SK-N-SH (cell line): ENCODE results near the gene HSPA12A. TPM values are rescaled to one million over a fixed set of nuclear protein-coding genes. Genes with fewer than 3 reads are reported as not detected.

ENCODE experiments used
- CTCF ChIA-PET: fragments of 300-600, 350-600 bp; formaldehyde crosslinking; extraction: SDS; loops from one replicate; lab custom pipeline; 2021; lab: Yijun Ruan, JAX
- POLR2A ChIA-PET: fragments of 350-600 bp; sonication (Branson Sonifier 250); formaldehyde crosslinking; extraction: SDS; loops from one replicate; lab custom pipeline; 2020; ENCODE audit warnings: antibody characterized with exemption, inconsistent platforms; lab: Yijun Ruan, JAX
- DNase-seq: peaks from one replicate; pipeline ENCODE4 v3.0.0; 2012
- H2AFZ ChIP-seq: fragments of 200-600 bp; sonication (generic); 2 replicates; pipeline ENCODE4 v1.8.1; 2016; ENCODE audit warnings: antibody characterized with exemption, mild to moderate bottlenecking, low read depth
- H3F3A ChIP-seq: fragments of 200-600 bp; sonication (generic); replicated peaks from 2 replicates; pipeline ENCODE3; 2016; ENCODE audit warnings: antibody characterized with exemption, mild to moderate bottlenecking; ENCODE audit not compliant: insufficient read depth
- H3K27ac ChIP-seq, 2 experiments: fragments of 200-500 bp in 1 of 2; fragments of 200-600 bp in 1 of 2; sonication (Bioruptor generic) in 1 of 2; sonication (generic), shearing (Covaris generic) in 1 of 2; 2 replicates each; pipeline versions ENCODE4 v1.5.1 to v1.6.1; 2014 to 2016; ENCODE audit warnings: low read depth in 2 of 2, inconsistent platforms in 1 of 2, low read length in 1 of 2, mild to moderate bottlenecking in 1 of 2, mixed read lengths in 1 of 2
- H3K27me3 ChIP-seq: fragments of 200-600 bp; sonication (generic), shearing (Covaris generic); 2 replicates; pipeline ENCODE4 v1.6.1; 2016; ENCODE audit warnings: mixed run types; ENCODE audit not compliant: insufficient read depth
- H3K36me3 ChIP-seq, 2 experiments: fragments of 200-500 bp in 1 of 2; fragments of 200-600 bp in 1 of 2; sonication (Bioruptor generic) in 1 of 2; sonication (generic) in 1 of 2; replicated peaks in 1 of 2; 2 replicates each; pipeline versions ENCODE3 to v1.5.1; 2014 to 2016; ENCODE audit warnings: low read length in 1 of 2, mild to moderate bottlenecking in 1 of 2; ENCODE audit not compliant: insufficient read depth in 2 of 2, control insufficient read depth in 1 of 2
- H3K4me1 ChIP-seq, 2 experiments: fragments of 200-500 bp in 1 of 2; fragments of 200-600 bp in 1 of 2; sonication (Bioruptor generic) in 1 of 2; sonication (generic), shearing (Covaris generic) in 1 of 2; 2 replicates each; pipeline versions ENCODE4 v1.5.1 to v1.6.1; 2014 to 2016; ENCODE audit warnings: low read depth in 1 of 2, low read length in 1 of 2, mixed run types in 1 of 2; ENCODE audit not compliant: insufficient read depth in 2 of 2, control insufficient read depth in 1 of 2
- H3K4me2 ChIP-seq: fragments of 200-600 bp; sonication (generic), shearing (Covaris generic); 2 replicates; pipeline ENCODE4 v1.6.1; 2017; ENCODE audit warnings: mixed run types
- H3K4me3 ChIP-seq, 2 experiments: fragments of 200-500 bp in 1 of 2; fragments of 200-600 bp in 1 of 2; sonication (Bioruptor generic) in 1 of 2; sonication (generic), shearing (Covaris generic) in 1 of 2; 2 replicates each; pipeline versions ENCODE4 v1.5.1 to v1.8.1; 2014 to 2016; ENCODE audit warnings: low read depth in 2 of 2, inconsistent platforms in 1 of 2, low read length in 1 of 2, mild to moderate bottlenecking in 1 of 2, mixed read lengths in 1 of 2, moderate library complexity in 1 of 2
- H3K79me2 ChIP-seq: fragments of 200-600 bp; sonication (generic); 2 replicates; pipeline ENCODE4 v1.8.1; 2017; ENCODE audit warnings: mild to moderate bottlenecking; ENCODE audit not compliant: insufficient read depth
- H3K9ac ChIP-seq: fragments of 200-600 bp; sonication (generic); 2 replicates; pipeline ENCODE4 v1.6.1; 2017; ENCODE audit warnings: mixed run types
- H3K9me2 ChIP-seq: fragments of 200-600 bp; sonication (generic); 2 replicates; pipeline ENCODE4 v1.6.1; 2017; ENCODE audit warnings: mixed run types
- H3K9me3 ChIP-seq: fragments of 200-600 bp; sonication (generic); 2 replicates; pipeline ENCODE4 v1.6.1; 2017; ENCODE audit warnings: mixed run types, mild to moderate bottlenecking, moderate library complexity
- H4K20me1 ChIP-seq: fragments of 200-600 bp; sonication (generic); 2 replicates; pipeline ENCODE4 v1.6.1; 2017; ENCODE audit warnings: mild to moderate bottlenecking, mixed run types; ENCODE audit not compliant: insufficient read depth
- CHD2 ChIP-seq: fragments of 150-350 bp; IDR thresholded peaks from 2 replicates; pipeline ENCODE4 v1.6.1; 2018; ENCODE audit warnings: low read length; ENCODE audit not compliant: partially characterized antibody
- CTCF ChIP-seq: fragments of 200-600 bp; sonication (generic); IDR thresholded peaks from 2 replicates; pipeline ENCODE4 v1.6.1; 2017; ENCODE audit warnings: antibody characterized with exemption, mild to moderate bottlenecking, moderate library complexity
- EP300 ChIP-seq, 2 experiments: IDR thresholded peaks; 2 replicates each; pipeline versions ENCODE4 v1.4.0 to v1.6.1; 2012; ENCODE audit warnings: borderline replicate concordance in 1 of 2, low read depth in 1 of 2, low read length in 1 of 2
- FOXM1 ChIP-seq: IDR thresholded peaks from 2 replicates; pipeline ENCODE4 v1.4.0; 2012; ENCODE audit warnings: low read depth, mild to moderate bottlenecking
- GABPA ChIP-seq: IDR thresholded peaks from 2 replicates; pipeline ENCODE4 v1.4.0; 2012; ENCODE audit warnings: low read depth, mild to moderate bottlenecking
- JUND ChIP-seq: IDR thresholded peaks from 2 replicates; pipeline ENCODE4 v1.4.0; 2012
- NFIC ChIP-seq: IDR thresholded peaks from 2 replicates; pipeline ENCODE4 v1.4.0; 2012; ENCODE audit warnings: borderline replicate concordance
- PBX3 ChIP-seq: IDR thresholded peaks from 2 replicates; pipeline ENCODE4; 2012
- RAD21 ChIP-seq: IDR thresholded peaks from 2 replicates; pipeline ENCODE4 v1.6.1; 2012; ENCODE audit warnings: mild to moderate bottlenecking, low read length
- RXRA ChIP-seq: IDR thresholded peaks from 2 replicates; pipeline ENCODE4 v1.4.0; 2012; ENCODE audit warnings: low read depth, mild to moderate bottlenecking, borderline replicate concordance
- SIN3A ChIP-seq: IDR thresholded peaks from 2 replicates; pipeline ENCODE4 v1.6.1; 2012; ENCODE audit warnings: low read depth, mild to moderate bottlenecking, low read length, moderate library complexity, borderline replicate concordance
- SMC3 ChIP-seq: IDR thresholded peaks from 2 replicates; pipeline ENCODE4 v1.6.1; 2012; ENCODE audit warnings: low read depth, low read length, improper control_type of control experiment
- TAF1 ChIP-seq: IDR thresholded peaks from 2 replicates; pipeline ENCODE4 v1.6.1; 2012; ENCODE audit warnings: low read depth, mild to moderate bottlenecking, low read length, moderate library complexity, borderline replicate concordance
- USF1 ChIP-seq: IDR thresholded peaks from 2 replicates; pipeline ENCODE4 v1.4.0; 2012; ENCODE audit warnings: low read depth, borderline replicate concordance
- YY1 ChIP-seq: IDR thresholded peaks from 2 replicates; pipeline ENCODE4 v1.4.0; 2012; ENCODE audit warnings: low read depth, mild to moderate bottlenecking
- WGBS: methylation state at CpG from one replicate; pipeline ENCODE4 v1.1.6; 2017; ENCODE audit warnings: low lambda C conversion rate; 5-methylcytosine and 5-hydroxymethylcytosine counted together
- polyA plus RNA-seq, 3 experiments: library from polyadenylated mRNA; depleted of rRNA; stranded (reverse); fragments of >200 nt; gene quantifications; 2 replicates each; pipeline ENCODE4 v1.2.3, GENCODE V29; 2012
- TF ChIP-seq, protein P1 (sequence below): IDR thresholded peaks from 2 replicates; pipeline ENCODE4 v1.4.0; 2012; ENCODE audit warnings: low read depth
- TF ChIP-seq, protein P2 (sequence below): fragments of 150-350 bp; IDR thresholded peaks from 2 replicates; pipeline ENCODE4 v1.6.1; 2017; ENCODE audit warnings: antibody characterized with exemption, low read length, low read depth, borderline replicate concordance

The HSPA12A gene
- polyA plus RNA-seq, 1 of the 3 experiments (the other 2 are of a cell fraction), result 2.9 TPM

- no peaks in the 10 kb centered on the region for H3K36me3 ChIP-seq
- H3K4me1 ChIP-seq, result no peaks in the 10 kb centered on the region
- no peaks in the 10 kb centered on the region for H4K20me1 ChIP-seq
- POLR2A ChIA-PET, result no interaction called here
- H3K27ac ChIP-seq, result no peak overlapping the region
- no peak overlapping the region for H3K9ac ChIP-seq
- CTCF ChIA-PET, result interaction anchor here (1.2 kb wide), 1 partner anchor 99 kb away, joined by 4 read pairs; no protein-coding TSS in a partner anchor
- no peaks in the 10 kb centered on the region for H3K27me3 ChIP-seq
- no peak overlapping the region for H2AFZ ChIP-seq
- TF ChIP-seq USF1 (no peak), FOXM1 (no peak), RAD21 (no peak), NFIC (no peak), JUND (no peak), CTCF (no peak), SIN3A (no peak), CHD2 (no peak), GABPA (no peak), PBX3 (no peak), YY1 (no peak), EP300 (IDR thresholded peaks at IDR 0.05; ENCODE audit: borderline replicate concordance in 1 of 2, low read depth in 1 of 2, low read length in 1 of 2) (no peak), TAF1 (no peak), SMC3 (no peak), RXRA (no peak)
- TF ChIP-seq, protein P1, sequence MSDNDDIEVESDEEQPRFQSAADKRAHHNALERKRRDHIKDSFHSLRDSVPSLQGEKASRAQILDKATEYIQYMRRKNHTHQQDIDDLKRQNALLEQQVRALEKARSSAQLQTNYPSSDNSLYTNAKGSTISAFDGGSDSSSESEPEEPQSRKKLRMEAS, result no peak
- TF ChIP-seq, protein P2, sequence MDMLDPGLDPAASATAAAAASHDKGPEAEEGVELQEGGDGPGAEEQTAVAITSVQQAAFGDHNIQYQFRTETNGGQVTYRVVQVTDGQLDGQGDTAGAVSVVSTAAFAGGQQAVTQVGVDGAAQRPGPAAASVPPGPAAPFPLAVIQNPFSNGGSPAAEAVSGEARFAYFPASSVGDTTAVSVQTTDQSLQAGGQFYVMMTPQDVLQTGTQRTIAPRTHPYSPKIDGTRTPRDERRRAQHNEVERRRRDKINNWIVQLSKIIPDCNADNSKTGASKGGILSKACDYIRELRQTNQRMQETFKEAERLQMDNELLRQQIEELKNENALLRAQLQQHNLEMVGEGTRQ, result no peak
- TF ChIP-seq, all 33 proteins: peak for 0
- Histone ChIP-seq H3K4me3 (no peak overlapping the region), H3K9me2 (no peaks in the 10 kb centered on the region), H3K9me3 (no peaks in the 10 kb centered on the region), H3F3A (no peaks in the 10 kb centered on the region), H3K4me2 (no peak overlapping the region), H3K79me2 (no peaks in the 10 kb centered on the region)
- WGBS, result 85% methylated on average over 7 of the region's 7 CpGs
- no peak for DNase-seq
These were observed 39.1 kb upstream of the HSPA12A start for GRCh38 chr10:116781370-116781884.
